Activated T-cell treated with anti-CD3 and anti-CD28 coated beads for 24 hours (primary cell): ENCODE data around the gene TASP1.
"Not testable (repeated sequence)": the region's sequence is repeated elsewhere in the genome, so short reads cannot be mapped to it uniquely, and the experiment has no call there.

Source experiments
- DNase-seq: peaks from one replicate; pipeline ENCODE4 v3.0.0-alpha.2; 2020; ENCODE audit warnings: low read depth

Gene TASP1

GRCh38 chr20:13638496-13639149 is at the start of gene TASP1:
Gene TASP1 (minus strand): TSS chr20:13638932. CDS start chr20:13630078, 8,854 bp downstream.
- peak; percentile 94 for DNase-seq

- DNase-seq, result no peak
These were observed 49.1 kb upstream of the TASP1 start for GRCh38 chr20:13687815-13688214.

GRCh38 chr20:13685623-13686022 is 46.9 kb upstream of the TASP1 start:
- DNase-seq, result no peak

- DNase-seq, result no peak
These were observed 46.0 kb upstream of the TASP1 start for GRCh38 chr20:13684566-13685222.

- DNase-seq, result no peak
These were observed 45.1 kb upstream of the TASP1 start for GRCh38 chr20:13683833-13684232.

GRCh38 chr20:13681248-13682125 is 42.8 kb upstream of the TASP1 start:
- DNase-seq, result no peak

- DNase-seq, result no peak
These were observed 40.2 kb upstream of the TASP1 start for GRCh38 chr20:13678944-13679343.

- DNase-seq, result no peak
These were observed 38.5 kb upstream of the TASP1 start for GRCh38 chr20:13677241-13677640.

- DNase-seq, result no peak
These were observed 38.0 kb upstream of the TASP1 start for GRCh38 chr20:13676682-13677081.

- no peak for DNase-seq
These were observed 34.0 kb upstream of the TASP1 start for GRCh38 chr20:13672690-13673089.

GRCh38 chr20:13671916-13672378 is 33.2 kb upstream of the TASP1 start:
- no peak for DNase-seq

- no peak for DNase-seq
These were observed 32.8 kb upstream of the TASP1 start for GRCh38 chr20:13671512-13671911.

- no peak for DNase-seq
These were observed 31.4 kb upstream of the TASP1 start for GRCh38 chr20:13670160-13670559.

GRCh38 chr20:13665709-13666395 is 27.1 kb upstream of the TASP1 start:
- DNase-seq, result no peak

GRCh38 chr20:13661070-13661685 is 22.4 kb upstream of the TASP1 start:
- DNase-seq, result no peak

- no peak for DNase-seq
These were observed 20.6 kb upstream of the TASP1 start for GRCh38 chr20:13659288-13659687.

- DNase-seq, result not testable (repeated sequence)
These were observed 19.3 kb upstream of the TASP1 start for GRCh38 chr20:13658060-13658459.

GRCh38 chr20:13656721-13657368 is 18.1 kb upstream of the TASP1 start:
- DNase-seq, result no peak

GRCh38 chr20:13654463-13655023 is 15.8 kb upstream of the TASP1 start:
- DNase-seq, result no peak

GRCh38 chr20:13650474-13650873 is 11.7 kb upstream of the TASP1 start:
- DNase-seq, result no peak
